ENCODE data around the gene PFKP. TPM values are rescaled to one million over a fixed set of nuclear protein-coding genes. Genes with fewer than 3 reads are reported as not detected.

The PFKP gene
- total RNA-seq, 2 experiments from 2014 or later: 193 to 215 TPM

- POLR2A ChIA-PET: no interaction called here
- Mint-ChIP-seq H3K9me3 (peaks cover 11% of the 10 kb centered on the region), H3K27ac (no peak overlapping the region), H3K27me3 (peaks cover 15% of the 10 kb centered on the region), H3K4me1 (peaks cover 4% of the 10 kb centered on the region), H3K4me3 (no peak overlapping the region), H3K36me3 (no peaks in the 10 kb centered on the region)
- DNase-seq (no peak), ATAC-seq (ENCODE audit: low read depth) (no peak)
These were observed 31.0 kb upstream of the PFKP start for GRCh38 chr10:3036155-3037021.

- Mint-ChIP-seq H3K4me1 (peaks cover 4% of the 10 kb centered on the region), H3K4me3 (no peak overlapping the region), H3K27ac (no peak overlapping the region), H3K27me3 (peaks cover 13% of the 10 kb centered on the region), H3K36me3 (peaks cover 1% of the 10 kb centered on the region), H3K9me3 (peaks cover 11% of the 10 kb centered on the region)
- DNase-seq (no peak), ATAC-seq (ENCODE audit: low read depth) (no peak)
- POLR2A ChIA-PET: no interaction called here
These were observed 30.2 kb upstream of the PFKP start for GRCh38 chr10:3037182-3037581.

- peaks cover 1% of the 10 kb centered on the region for H3K36me3 Mint-ChIP-seq
- peaks cover 10% of the 10 kb centered on the region for H3K27me3 Mint-ChIP-seq
- no peak overlapping the region for H3K4me3 Mint-ChIP-seq
- no peak overlapping the region for H3K27ac Mint-ChIP-seq
- no peak for ATAC-seq (ENCODE audit: low read depth)
- peaks cover 4% of the 10 kb centered on the region for H3K4me1 Mint-ChIP-seq
- DNase-seq: no peak
- POLR2A ChIA-PET: no interaction called here
- peaks cover 11% of the 10 kb centered on the region for H3K9me3 Mint-ChIP-seq
These were observed 27.3 kb upstream of the PFKP start for GRCh38 chr10:3040069-3040468.

- Mint-ChIP-seq H3K4me3 (no peak overlapping the region), H3K9me3 (peaks cover 11% of the 10 kb centered on the region), H3K27ac (no peak overlapping the region), H3K27me3 (peaks cover 16% of the 10 kb centered on the region), H3K36me3 (peaks cover 1% of the 10 kb centered on the region), H3K4me1 (no peaks in the 10 kb centered on the region)
- ATAC-seq (ENCODE audit: low read depth) (no peak), DNase-seq (no peak)
- POLR2A ChIA-PET: no interaction called here
These were observed 24.8 kb upstream of the PFKP start for GRCh38 chr10:3042589-3042988.

- no peaks in the 10 kb centered on the region for H3K4me1 Mint-ChIP-seq
- H3K36me3 Mint-ChIP-seq: peaks cover 1% of the 10 kb centered on the region
- peak; percentile 63 for ATAC-seq (ENCODE audit: low read depth)
- peaks cover 13% of the 10 kb centered on the region for H3K27me3 Mint-ChIP-seq
- no peak overlapping the region for H3K27ac Mint-ChIP-seq
- peak; percentile 39 for DNase-seq
- H3K4me3 Mint-ChIP-seq: no peak overlapping the region
- H3K9me3 Mint-ChIP-seq: peaks cover 6% of the 10 kb centered on the region
- POLR2A ChIA-PET: no interaction called here
These were observed 23.6 kb upstream of the PFKP start for GRCh38 chr10:3043512-3044368.

GRCh38 chr10:3045471-3046209 is 21.7 kb upstream of the PFKP start:
- peaks cover 1% of the 10 kb centered on the region for H3K36me3 Mint-ChIP-seq
- H3K27me3 Mint-ChIP-seq: peaks cover 16% of the 10 kb centered on the region
- ATAC-seq (ENCODE audit: low read depth) (no peak), DNase-seq (no peak)
- no peak overlapping the region for H3K27ac Mint-ChIP-seq
- H3K4me1 Mint-ChIP-seq: no peaks in the 10 kb centered on the region
- H3K4me3 Mint-ChIP-seq: no peak overlapping the region
- POLR2A ChIA-PET: no interaction called here
- peaks cover 3% of the 10 kb centered on the region for H3K9me3 Mint-ChIP-seq

- Mint-ChIP-seq H3K36me3 (peaks cover 1% of the 10 kb centered on the region), H3K27ac (no peak overlapping the region), H3K9me3 (peaks cover under 1% of the 10 kb centered on the region), H3K4me3 (no peak overlapping the region), H3K27me3 (peaks cover 16% of the 10 kb centered on the region), H3K4me1 (no peaks in the 10 kb centered on the region)
- POLR2A ChIA-PET: no interaction called here
- DNase-seq (no peak), ATAC-seq (ENCODE audit: low read depth) (no peak)
These were observed 21.1 kb upstream of the PFKP start for GRCh38 chr10:3046210-3046779.

- POLR2A ChIA-PET: no interaction called here
- Mint-ChIP-seq H3K9me3 (no peaks in the 10 kb centered on the region), H3K4me1 (no peaks in the 10 kb centered on the region), H3K27me3 (peaks cover 16% of the 10 kb centered on the region), H3K4me3 (no peak overlapping the region), H3K36me3 (no peaks in the 10 kb centered on the region), H3K27ac (no peak overlapping the region)
- DNase-seq: no peak
- no peak for ATAC-seq (ENCODE audit: low read depth)
These were observed 20.3 kb upstream of the PFKP start for GRCh38 chr10:3046981-3047547.

- Mint-ChIP-seq H3K27me3 (peaks cover 16% of the 10 kb centered on the region), H3K4me1 (no peaks in the 10 kb centered on the region), H3K27ac (no peak overlapping the region), H3K4me3 (no peak overlapping the region), H3K9me3 (no peaks in the 10 kb centered on the region), H3K36me3 (no peaks in the 10 kb centered on the region)
- DNase-seq (no peak), ATAC-seq (ENCODE audit: low read depth) (no peak)
- POLR2A ChIA-PET: no interaction called here
These were observed 19.8 kb upstream of the PFKP start for GRCh38 chr10:3047596-3047995.

- Mint-ChIP-seq H3K4me3 (no peak overlapping the region), H3K9me3 (no peaks in the 10 kb centered on the region), H3K27me3 (peaks cover 16% of the 10 kb centered on the region), H3K36me3 (no peaks in the 10 kb centered on the region), H3K27ac (no peak overlapping the region), H3K4me1 (no peaks in the 10 kb centered on the region)
- POLR2A ChIA-PET: no interaction called here
- ATAC-seq (ENCODE audit: low read depth): no peak
- DNase-seq: no peak
These were observed 19.0 kb upstream of the PFKP start for GRCh38 chr10:3048119-3049019.

GRCh38 chr10:3051692-3052091 is 15.7 kb upstream of the PFKP start:
- Mint-ChIP-seq H3K27ac (no peak overlapping the region), H3K4me1 (peaks cover 1% of the 10 kb centered on the region)
- POLR2A ChIA-PET: no interaction called here

GRCh38 chr10:3053155-3053554 is 14.2 kb upstream of the PFKP start:
- H3K36me3 Mint-ChIP-seq: no peaks in the 10 kb centered on the region
- ATAC-seq (ENCODE audit: low read depth) (no peak), DNase-seq (no peak)
- H3K27ac Mint-ChIP-seq: no peak overlapping the region
- H3K4me3 Mint-ChIP-seq: no peak overlapping the region
- POLR2A ChIA-PET: interaction anchor here (0.6 to 1.1 kb wide), 2 partner anchors 11 to 18 kb away, joined by 3 to 8 read pairs; no protein-coding TSS in a partner anchor
- H3K9me3 Mint-ChIP-seq: no peaks in the 10 kb centered on the region
- H3K4me1 Mint-ChIP-seq: peaks cover 1% of the 10 kb centered on the region
- peaks cover 20% of the 10 kb centered on the region for H3K27me3 Mint-ChIP-seq

More at GRCh38 chr10:3051692-3052091, 15.7 kb upstream of the PFKP start:
- H3K36me3 Mint-ChIP-seq: no peaks in the 10 kb centered on the region
- peaks cover 23% of the 10 kb centered on the region for H3K27me3 Mint-ChIP-seq
- DNase-seq (no peak), ATAC-seq (ENCODE audit: low read depth) (no peak)
- no peak overlapping the region for H3K4me3 Mint-ChIP-seq
- no peaks in the 10 kb centered on the region for H3K9me3 Mint-ChIP-seq

Measured in activated naive CD8-positive, alpha-beta T cell treated with anti-CD3 and anti-CD28 coated beads, Interleukin-2, amount 10 ng/mL, durations not matched to agents 7 days and 5 days (primary cell).